Measurements from ENCODE around the gene CS. TPM values are rescaled to one million over a fixed set of nuclear protein-coding genes. Genes with fewer than 3 reads are reported as not detected.

The CS gene
- total RNA-seq, 1 donor from 2014 or later: 212 TPM

DNA sequence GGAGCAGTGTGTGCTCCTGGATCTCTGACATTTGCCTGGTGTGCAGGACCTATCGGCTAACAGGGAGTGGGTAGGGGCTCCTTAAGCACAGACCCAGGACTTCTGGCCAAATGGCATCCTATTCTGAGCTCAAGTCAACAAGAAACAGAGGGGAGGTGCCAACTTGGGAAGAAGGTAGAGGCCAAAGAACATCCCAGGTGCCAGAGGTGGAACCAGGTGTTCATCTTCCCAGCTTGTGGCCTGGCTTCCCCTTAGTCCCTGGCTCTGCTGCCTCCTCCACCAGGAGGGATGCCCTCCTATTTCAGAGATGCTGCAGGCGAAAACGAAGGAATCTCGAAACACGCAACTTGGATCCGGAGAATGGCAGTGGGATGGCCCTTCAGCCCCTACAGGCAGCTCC lies 64.0 kb downstream of the CS start:
- DNase-seq (ENCODE audit: low read depth) (no peak), FAIRE-seq (no peak)
- no peak overlapping the region for H2AFZ ChIP-seq (ENCODE audit: low read depth, low read length)
- H3K9me3 ChIP-seq (ENCODE audit: insufficient read depth, low read depth, low read length): no peaks in the 10 kb centered on the region
- Mint-ChIP-seq H3K4me3 (ENCODE audit: unreplicated experiment) (no peak overlapping the region), H3K27ac (ENCODE audit: unreplicated experiment) (no peak overlapping the region), H3K4me1 (ENCODE audit: low read depth, unreplicated experiment) (peaks cover 10% of the 10 kb centered on the region), H3K27me3 (ENCODE audit: low read depth, unreplicated experiment) (peaks cover 4% of the 10 kb centered on the region), H3K36me3 (ENCODE audit: low read depth, unreplicated experiment) (peaks cover 9% of the 10 kb centered on the region), H3K9me3 (ENCODE audit: unreplicated experiment) (no peaks in the 10 kb centered on the region)
- no peak for TF ChIP-seq EZH2 (IDR thresholded peaks at IDR 0.05; ENCODE audit: insufficient read depth, low read length)
- TF ChIP-seq, protein P1, sequence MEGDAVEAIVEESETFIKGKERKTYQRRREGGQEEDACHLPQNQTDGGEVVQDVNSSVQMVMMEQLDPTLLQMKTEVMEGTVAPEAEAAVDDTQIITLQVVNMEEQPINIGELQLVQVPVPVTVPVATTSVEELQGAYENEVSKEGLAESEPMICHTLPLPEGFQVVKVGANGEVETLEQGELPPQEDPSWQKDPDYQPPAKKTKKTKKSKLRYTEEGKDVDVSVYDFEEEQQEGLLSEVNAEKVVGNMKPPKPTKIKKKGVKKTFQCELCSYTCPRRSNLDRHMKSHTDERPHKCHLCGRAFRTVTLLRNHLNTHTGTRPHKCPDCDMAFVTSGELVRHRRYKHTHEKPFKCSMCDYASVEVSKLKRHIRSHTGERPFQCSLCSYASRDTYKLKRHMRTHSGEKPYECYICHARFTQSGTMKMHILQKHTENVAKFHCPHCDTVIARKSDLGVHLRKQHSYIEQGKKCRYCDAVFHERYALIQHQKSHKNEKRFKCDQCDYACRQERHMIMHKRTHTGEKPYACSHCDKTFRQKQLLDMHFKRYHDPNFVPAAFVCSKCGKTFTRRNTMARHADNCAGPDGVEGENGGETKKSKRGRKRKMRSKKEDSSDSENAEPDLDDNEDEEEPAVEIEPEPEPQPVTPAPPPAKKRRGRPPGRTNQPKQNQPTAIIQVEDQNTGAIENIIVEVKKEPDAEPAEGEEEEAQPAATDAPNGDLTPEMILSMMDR (IDR thresholded peaks at IDR 0.05; ENCODE audit: insufficient read depth, low read depth, low read length): no peak
- H3K36me3 ChIP-seq (ENCODE audit: insufficient read depth, low read length): peaks cover 3% of the 10 kb centered on the region
- H3K4me3 ChIP-seq (ENCODE audit: insufficient read depth, low read depth, low read length): no peak overlapping the region
- no peaks in the 10 kb centered on the region for H3K4me1 ChIP-seq (ENCODE audit: insufficient read depth, low read length)
- no peaks in the 10 kb centered on the region for H3K79me2 ChIP-seq (ENCODE audit: insufficient read depth, low read length)
- no peaks in the 10 kb centered on the region for H3K27me3 ChIP-seq (ENCODE audit: insufficient read depth, low read length)
- H3K27ac ChIP-seq (ENCODE audit: low read depth, low read length): no peak overlapping the region
- H3K4me2 ChIP-seq (ENCODE audit: low read length): no peak overlapping the region
- H4K20me1 ChIP-seq (ENCODE audit: insufficient read depth, low read length): peaks cover 52% of the 10 kb centered on the region
- no peak overlapping the region for H3K9ac ChIP-seq (ENCODE audit: low read length)

DNA sequence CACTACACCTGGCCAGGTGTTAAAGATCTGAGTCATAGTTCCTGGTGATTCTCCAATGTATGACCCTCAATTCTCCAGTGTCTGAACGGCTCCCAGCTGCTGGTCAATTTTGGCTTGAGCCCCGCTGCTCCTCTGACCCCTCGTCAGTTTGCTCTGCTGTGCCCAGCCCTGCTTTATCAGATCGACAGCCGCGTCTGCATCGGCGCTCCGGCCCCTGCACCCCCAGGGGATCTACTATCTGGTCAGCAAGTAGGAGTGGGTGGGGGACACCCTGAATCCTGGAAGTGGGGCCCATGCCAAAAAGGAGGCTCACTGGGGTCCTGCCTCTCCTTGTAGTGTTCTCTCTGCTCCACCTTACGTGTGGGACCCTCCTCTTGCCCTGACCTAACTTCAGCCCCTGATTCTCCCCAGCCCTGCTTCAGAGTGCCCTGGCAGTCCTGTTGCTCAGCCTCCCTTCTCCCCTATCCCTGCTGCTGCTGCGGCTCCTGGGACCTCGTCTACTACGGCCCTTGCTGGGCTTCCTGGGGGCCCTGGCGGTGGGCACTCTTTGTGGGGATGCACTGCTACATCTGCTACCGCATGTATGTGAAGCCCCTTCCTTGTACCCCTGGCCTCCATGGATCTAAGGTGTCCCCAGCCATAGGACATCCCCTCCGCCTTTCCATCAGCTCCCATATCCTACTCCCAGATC lies 65.2 kb downstream of the CS start:
- DNase-seq (ENCODE audit: low read depth) (no peak), FAIRE-seq (no peak)
- no peaks in the 10 kb centered on the region for H3K79me2 ChIP-seq (ENCODE audit: insufficient read depth, low read length)
- H3K36me3 Mint-ChIP-seq (ENCODE audit: low read depth, unreplicated experiment): peaks cover 9% of the 10 kb centered on the region
- no peaks in the 10 kb centered on the region for H3K9me3 Mint-ChIP-seq (ENCODE audit: unreplicated experiment)
- H4K20me1 ChIP-seq (ENCODE audit: insufficient read depth, low read length): peaks cover 42% of the 10 kb centered on the region
- no peak overlapping the region for H3K9ac ChIP-seq (ENCODE audit: low read length)
- no peak overlapping the region for H2AFZ ChIP-seq (ENCODE audit: low read depth, low read length)
- H3K4me1 ChIP-seq (ENCODE audit: insufficient read depth, low read length): no peaks in the 10 kb centered on the region
- no peaks in the 10 kb centered on the region for H3K36me3 ChIP-seq (ENCODE audit: insufficient read depth, low read length)
- peaks cover 4% of the 10 kb centered on the region for H3K27me3 Mint-ChIP-seq (ENCODE audit: low read depth, unreplicated experiment)
- no peak overlapping the region for H3K4me3 Mint-ChIP-seq (ENCODE audit: unreplicated experiment)
- H3K4me2 ChIP-seq (ENCODE audit: low read length): no peak overlapping the region
- H3K27me3 ChIP-seq (ENCODE audit: insufficient read depth, low read length): no peaks in the 10 kb centered on the region
- H3K27ac ChIP-seq (ENCODE audit: low read depth, low read length): no peak overlapping the region
- TF ChIP-seq, protein P1 (IDR thresholded peaks at IDR 0.05; ENCODE audit: insufficient read depth, low read depth, low read length): no peak
- no peak for TF ChIP-seq EZH2 (IDR thresholded peaks at IDR 0.05; ENCODE audit: insufficient read depth, low read length)
- no peaks in the 10 kb centered on the region for H3K9me3 ChIP-seq (ENCODE audit: insufficient read depth, low read depth, low read length)
- peaks cover 10% of the 10 kb centered on the region for H3K4me1 Mint-ChIP-seq (ENCODE audit: low read depth, unreplicated experiment)
- no peak overlapping the region for H3K27ac Mint-ChIP-seq (ENCODE audit: unreplicated experiment)
- H3K4me3 ChIP-seq (ENCODE audit: insufficient read depth, low read depth, low read length): no peak overlapping the region

DNA sequence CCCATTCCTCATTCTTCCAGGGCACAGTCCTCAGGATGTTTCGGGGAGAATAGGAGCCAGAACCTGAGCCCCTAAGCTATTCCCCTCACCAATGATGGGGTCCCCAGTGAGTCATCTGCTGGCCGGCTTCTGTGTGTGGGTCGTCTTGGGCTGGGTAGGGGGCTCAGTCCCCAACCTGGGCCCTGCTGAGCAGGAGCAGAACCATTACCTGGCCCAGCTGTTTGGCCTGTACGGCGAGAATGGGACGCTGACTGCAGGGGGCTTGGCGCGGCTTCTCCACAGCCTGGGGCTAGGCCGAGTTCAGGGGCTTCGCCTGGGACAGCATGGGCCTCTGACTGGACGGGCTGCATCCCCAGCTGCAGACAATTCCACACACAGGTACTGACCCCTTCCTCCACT lies 68.9 kb downstream of the CS start:
- DNase-seq (ENCODE audit: low read depth): no peak
- peaks cover 3% of the 10 kb centered on the region for H3K36me3 ChIP-seq (ENCODE audit: insufficient read depth, low read length)
- TF ChIP-seq EZH2 (IDR thresholded peaks at IDR 0.05; ENCODE audit: insufficient read depth, low read length): no peak
- TF ChIP-seq, protein P1 (IDR thresholded peaks at IDR 0.05; ENCODE audit: insufficient read depth, low read depth, low read length): no peak
- H3K4me3 ChIP-seq (ENCODE audit: insufficient read depth, low read depth, low read length): no peak overlapping the region
- H3K4me1 Mint-ChIP-seq (ENCODE audit: low read depth, unreplicated experiment): no peaks in the 10 kb centered on the region
- H4K20me1 ChIP-seq (ENCODE audit: insufficient read depth, low read length): peaks cover 9% of the 10 kb centered on the region
- H3K9me3 ChIP-seq (ENCODE audit: insufficient read depth, low read depth, low read length): no peaks in the 10 kb centered on the region
- no peaks in the 10 kb centered on the region for H3K79me2 ChIP-seq (ENCODE audit: insufficient read depth, low read length)
- no peak overlapping the region for H2AFZ ChIP-seq (ENCODE audit: low read depth, low read length)
- peaks cover 7% of the 10 kb centered on the region for H3K36me3 Mint-ChIP-seq (ENCODE audit: low read depth, unreplicated experiment)
- no peak overlapping the region for H3K27ac ChIP-seq (ENCODE audit: low read depth, low read length)
- no peak overlapping the region for H3K9ac ChIP-seq (ENCODE audit: low read length)
- no peaks in the 10 kb centered on the region for H3K9me3 Mint-ChIP-seq (ENCODE audit: unreplicated experiment)
- FAIRE-seq: no peak
- H3K4me2 ChIP-seq (ENCODE audit: low read length): no peak overlapping the region
- H3K4me3 Mint-ChIP-seq (ENCODE audit: unreplicated experiment): no peak overlapping the region
- H3K27me3 ChIP-seq (ENCODE audit: insufficient read depth, low read length): no peaks in the 10 kb centered on the region
- peaks cover 4% of the 10 kb centered on the region for H3K27me3 Mint-ChIP-seq (ENCODE audit: low read depth, unreplicated experiment)
- H3K27ac Mint-ChIP-seq (ENCODE audit: unreplicated experiment): no peak overlapping the region
- no peaks in the 10 kb centered on the region for H3K4me1 ChIP-seq (ENCODE audit: insufficient read depth, low read length)

All from astrocyte (in vitro differentiated cells and primary cell).